IPS-NIHi7 (cell line): Measurements from ENCODE around the gene MED4.

Experiments
- DNase-seq: peaks from one replicate; pipeline ENCODE4 v3.0.0; 2012; ENCODE audit warnings: mixed read lengths; ENCODE audit errors: extremely low spot score

MED4 gene, protein sequence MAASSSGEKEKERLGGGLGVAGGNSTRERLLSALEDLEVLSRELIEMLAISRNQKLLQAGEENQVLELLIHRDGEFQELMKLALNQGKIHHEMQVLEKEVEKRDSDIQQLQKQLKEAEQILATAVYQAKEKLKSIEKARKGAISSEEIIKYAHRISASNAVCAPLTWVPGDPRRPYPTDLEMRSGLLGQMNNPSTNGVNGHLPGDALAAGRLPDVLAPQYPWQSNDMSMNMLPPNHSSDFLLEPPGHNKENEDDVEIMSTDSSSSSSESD

DNA sequence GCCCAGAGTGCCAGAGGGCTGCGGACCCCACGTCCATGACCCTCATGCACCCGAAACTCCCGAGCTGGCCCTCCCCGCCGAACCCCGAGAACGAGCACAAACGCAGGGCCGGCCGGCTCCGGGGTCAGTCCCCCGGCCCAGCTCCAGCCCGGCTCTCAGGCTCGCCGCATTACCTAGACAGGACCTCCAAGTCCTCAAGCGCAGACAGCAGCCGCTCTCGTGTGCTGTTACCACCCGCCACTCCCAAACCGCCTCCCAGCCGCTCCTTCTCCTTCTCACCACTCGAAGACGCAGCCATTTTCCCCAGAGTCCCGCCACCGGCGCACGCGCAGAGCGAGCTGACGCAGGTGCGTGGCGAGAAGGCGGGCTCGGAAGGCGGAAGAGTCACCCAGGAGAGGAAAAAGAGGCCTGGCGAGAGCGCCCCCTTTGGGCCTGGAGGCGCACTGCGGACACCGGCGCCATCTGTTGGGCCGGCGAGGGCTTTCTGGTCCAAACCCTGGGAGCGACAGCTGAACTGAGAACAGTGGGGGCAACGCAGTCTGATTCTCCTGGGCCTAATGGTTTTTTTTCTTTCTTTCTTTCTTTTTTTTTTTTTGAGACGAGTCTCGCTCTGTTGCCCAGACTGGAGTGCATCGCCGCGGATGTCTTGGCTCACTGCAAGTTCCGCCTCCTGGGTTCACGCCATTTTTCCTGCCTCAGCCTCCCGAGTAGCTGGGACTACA is at the start of gene MED4:
MED4 (minus strand) TSS at position 324 of the 722 bp plus-strand sequence; CDS start at position 298, 26 bp downstream.
- peak; percentile 98 for DNase-seq

DNA sequence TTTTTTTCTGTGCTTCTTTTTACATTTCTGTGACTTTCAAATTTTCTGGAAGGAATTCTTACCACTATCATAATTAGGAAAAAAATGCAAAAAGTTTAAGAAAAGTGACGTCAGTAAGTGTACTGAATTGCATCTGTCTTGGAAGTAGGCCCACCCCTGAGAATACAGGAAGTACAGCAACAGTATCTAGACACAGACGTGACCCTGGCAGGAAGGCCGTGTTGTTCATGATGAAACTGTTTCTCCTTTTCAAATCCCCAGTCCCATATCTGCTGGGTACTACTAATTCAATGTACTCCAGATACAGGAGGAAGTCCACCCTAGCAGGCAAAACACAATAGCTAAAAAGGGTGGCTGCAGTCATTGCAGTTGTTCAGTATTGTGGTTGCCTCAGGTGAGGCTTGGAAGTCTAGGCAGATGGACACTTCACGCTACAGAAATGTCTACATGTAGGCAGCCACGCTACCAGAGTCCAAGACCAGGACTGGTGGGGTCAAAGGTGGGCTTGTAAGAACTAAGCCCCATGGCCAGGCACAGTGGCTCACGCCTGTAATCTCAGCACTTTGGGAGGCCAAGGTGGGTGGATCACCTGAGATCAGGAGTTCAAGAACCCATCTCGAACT is 49.6 kb upstream of the MED4 start:
- DNase-seq, result no peak

DNA sequence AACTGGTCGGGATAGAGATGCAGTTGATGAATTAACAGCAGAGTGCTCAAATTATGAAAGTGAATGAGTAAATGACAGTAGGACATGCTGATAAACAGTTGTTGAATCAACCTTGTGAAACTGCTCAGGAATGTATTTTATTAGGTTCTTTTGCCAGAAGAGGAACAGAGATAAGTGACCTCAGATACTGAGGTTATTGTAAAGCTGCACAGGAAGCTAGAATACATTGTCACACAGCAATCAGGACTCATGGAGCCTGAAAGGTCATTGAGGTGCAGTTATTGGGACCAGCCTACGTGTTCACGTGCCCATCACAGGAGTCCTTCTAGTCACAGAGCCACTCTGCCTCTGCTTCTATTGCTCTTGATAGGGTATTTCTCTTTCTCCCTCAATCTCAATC is 47.5 kb upstream of the MED4 start:
- no peak for DNase-seq

DNA sequence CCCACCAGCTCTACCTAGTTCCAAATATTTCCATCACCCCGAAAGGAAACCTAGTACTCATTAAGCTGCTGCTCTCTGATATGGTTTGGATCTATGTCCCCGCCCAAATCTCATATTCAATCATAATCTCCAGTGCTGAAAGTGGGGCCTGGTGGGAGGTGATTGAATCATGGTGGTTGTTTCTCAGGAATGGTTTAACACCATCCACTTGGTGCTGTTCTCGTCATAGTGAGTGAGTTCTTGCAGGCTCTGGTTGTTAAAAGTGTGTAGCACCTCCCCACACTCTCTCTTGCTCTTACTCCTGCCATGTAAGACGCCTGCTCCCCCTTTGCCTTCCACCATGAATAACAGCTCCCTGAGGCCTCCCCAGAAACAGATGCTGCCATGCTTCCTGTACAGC is 43.4 kb upstream of the MED4 start:
- no peak for DNase-seq

DNA sequence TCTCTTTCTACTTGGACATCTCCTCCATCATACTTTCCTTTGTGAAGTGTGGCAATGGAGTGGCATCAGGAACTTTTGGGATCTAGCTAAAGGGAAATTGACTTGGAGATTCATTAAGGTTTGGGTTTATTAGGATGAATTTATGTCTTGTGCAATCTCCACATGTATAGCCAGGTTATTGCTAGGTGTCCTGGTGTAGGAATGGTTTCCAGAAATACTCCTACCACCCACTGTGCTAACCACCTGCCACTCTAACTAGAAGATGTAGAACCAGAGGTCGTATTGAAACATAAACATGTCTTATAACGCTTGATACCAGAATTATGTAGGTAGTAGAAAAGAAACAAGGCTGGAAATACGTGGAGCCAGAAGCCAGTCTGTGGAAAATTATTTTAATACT is 38.1 kb upstream of the MED4 start:
- no peak for DNase-seq

DNA sequence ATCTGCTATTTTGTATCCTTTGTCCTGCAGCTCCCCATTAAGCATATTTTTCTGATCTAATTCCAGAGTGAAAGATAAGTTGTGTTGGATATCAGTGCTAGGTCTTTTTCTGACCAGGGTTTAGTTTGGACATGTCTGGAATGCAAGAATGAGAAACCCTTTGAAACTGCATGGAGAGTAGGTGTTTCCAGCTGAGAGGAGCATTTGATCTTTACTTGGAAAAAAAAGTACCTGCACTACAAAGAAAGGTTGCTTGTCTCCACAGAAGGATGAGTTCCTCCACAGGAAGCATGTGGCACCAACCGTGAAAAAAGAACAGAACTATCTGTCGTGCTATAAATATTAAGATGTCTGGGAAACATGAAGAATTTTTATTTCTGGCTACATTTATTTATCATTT is 36.6 kb upstream of the MED4 start:
- no peak for DNase-seq

DNA sequence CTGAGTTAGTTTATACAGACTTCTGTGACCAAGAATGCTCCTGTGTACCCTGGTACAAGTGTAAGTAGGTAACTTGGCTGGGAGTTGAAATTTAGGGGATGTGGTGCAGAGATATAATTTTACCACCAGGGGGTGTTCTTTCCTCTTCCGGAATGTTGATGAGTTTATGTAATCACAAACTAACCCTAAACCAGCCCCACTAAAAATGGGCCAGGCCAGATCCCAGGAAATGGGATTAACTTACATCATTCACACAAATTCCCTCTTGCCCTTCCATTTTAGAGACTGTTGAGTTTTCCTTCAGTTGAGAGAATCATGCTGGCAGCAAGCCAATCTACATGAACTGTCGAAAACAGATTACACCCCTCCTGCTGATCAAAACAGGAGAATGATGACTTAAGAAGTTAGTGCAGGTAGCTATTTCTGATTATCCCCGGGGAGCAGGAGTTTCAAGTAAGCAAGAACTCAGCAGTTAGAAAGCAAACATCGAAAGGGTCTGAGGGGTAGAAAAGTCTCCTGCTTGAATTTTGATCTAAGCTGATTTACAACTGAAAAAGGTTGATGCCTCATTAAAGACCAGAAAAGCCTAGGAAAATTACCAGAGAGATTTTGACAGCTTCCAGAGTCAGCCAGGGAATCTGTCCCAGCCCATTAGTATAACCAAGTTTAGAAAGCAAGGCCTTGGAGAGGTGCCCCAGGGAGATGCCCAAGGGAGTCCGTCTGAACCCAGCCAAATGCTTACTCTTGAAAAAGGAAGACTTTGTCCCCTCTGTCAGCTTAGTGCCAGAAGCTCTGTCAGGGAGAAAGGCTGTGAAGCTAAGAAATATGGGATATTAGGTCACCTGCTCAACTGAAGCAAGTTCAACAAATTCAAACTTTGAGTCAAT is 32.3 kb upstream of the MED4 start:
- DNase-seq, result peak; percentile 70

DNA sequence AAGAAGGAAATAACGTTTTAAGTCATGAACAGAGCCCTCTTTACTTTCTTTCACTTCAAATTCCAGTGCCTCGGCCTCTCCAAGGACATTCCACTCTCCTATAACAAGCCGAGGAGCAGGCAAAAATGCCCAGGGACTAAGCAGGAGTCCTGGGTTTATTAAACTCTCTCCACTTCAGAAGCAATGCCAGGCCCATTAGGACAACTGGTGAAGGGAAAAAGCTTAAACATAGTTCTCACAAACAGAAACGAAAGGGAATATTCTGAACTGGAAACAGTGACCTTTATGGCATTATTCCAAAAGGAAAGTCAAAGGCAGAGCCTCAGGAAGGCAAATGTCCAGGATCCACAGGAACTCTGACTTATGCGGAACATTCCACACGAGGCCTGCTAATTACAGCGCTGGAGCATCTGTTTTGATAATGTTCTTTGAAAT is 30.9 kb upstream of the MED4 start:
- DNase-seq, result no peak

DNA sequence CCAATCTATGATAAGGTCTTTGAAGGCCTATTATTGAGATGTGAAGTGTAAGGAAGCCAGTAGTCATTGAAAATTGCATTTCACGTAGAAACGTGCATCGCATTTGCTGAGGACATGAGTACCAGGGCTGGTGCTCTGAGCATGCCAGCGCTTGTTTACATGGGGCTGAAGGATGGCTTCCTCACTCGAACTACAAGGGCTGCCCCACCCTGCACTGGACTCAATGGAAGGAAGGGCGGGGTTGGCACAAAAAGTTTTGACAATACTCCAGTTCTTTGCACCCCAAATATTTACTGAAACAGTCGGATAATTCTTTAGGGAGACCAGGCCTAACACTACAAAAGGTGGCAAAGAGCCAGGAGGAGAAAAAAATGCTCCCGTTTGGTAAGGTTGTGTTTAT is 28.9 kb upstream of the MED4 start:
- DNase-seq, result no peak

DNA sequence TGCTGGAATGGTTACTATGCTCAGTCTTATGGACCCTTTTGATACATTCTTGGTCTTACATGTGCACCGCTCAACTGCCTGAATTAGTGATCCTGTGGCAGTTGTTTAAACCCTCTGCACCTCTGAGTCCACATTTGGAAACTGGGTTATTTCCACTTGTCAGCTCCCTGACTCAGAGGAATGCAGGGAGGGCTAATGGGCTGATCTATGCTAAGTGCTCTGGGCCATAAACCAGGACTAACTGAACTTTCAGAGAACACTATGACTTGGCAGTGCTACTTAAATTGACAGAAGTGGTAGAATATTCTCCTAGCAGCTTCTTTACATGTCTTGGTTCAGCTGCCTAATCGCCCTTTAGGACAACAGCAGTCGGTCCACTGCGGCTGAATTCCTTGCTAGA is 26.8 kb upstream of the MED4 start:
- no peak for DNase-seq

DNA sequence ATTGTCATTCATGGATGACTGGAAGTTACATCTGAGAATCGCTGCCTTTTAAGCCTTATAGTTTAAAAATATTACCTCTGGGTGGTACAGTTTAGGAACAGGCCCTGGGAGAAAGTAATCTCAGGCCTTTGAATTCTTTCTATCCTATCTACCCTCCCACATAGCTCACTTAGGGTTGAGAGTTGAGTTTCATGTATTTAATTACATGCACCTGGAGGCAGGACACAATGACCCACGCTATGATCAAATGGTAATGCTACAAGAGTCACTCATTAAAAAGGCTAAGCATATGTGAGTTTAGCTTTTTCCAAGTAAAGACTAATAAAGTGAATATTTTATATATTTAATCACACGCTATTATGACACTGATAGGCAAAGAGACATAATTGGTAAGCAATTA is 25.3 kb upstream of the MED4 start:
- no peak for DNase-seq

DNA sequence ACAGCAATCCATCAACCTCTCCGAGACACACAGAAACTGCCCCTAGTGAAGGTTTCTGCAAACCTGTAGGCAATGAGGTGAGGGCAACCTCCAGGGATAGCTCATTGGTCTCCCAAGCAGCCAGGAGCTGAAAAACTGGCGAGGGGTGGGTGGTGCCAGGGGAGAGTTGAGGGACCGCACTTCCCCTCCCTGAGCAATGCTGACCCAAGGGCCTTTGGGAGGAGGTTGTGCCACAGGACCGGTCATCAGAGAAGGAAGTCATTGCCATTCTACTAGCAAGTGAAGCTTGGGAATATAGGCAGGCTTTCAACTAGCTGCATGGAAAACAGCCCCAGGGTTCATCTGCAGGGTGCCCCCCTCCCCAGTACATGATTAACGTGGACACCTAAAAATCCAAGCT is 23.1 kb upstream of the MED4 start:
- no peak for DNase-seq

DNA sequence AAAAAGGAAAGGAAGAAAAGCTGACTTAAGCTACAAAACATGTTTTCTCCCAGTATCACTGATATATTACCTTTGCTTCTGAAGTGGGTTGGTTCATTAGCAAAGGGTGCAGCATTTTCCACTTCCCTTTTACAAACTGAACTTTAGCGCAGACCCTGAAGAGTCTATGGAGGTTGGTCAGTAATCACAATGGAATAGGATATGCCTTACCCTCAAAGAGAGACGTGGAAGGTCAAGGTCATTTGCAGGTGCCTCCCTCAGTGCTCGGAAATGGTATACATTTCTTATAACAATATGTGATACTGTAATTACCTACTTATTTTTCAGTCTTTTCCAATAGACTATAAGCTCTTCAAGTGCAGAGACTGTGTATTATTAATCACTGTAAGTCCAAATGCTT is 21.9 kb upstream of the MED4 start:
- DNase-seq, result no peak

DNA sequence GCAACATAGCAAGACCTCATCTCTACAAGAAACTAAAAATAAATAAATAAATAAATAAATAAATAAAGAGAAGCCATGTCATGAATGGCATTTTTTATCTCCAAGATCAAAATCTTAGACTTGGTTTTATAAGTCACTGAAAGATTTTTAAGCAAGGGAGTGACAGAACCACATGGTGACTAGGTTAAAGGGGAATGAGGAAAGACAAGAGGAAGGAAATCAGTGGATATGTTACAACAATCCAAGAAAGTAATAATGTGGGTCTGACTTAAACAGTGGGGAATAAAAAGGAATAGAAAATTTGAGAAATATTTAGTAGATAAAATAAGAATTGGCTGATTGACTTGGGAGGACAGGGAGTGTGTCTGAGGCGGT is 18.8 kb upstream of the MED4 start:
- no peak for DNase-seq

DNA sequence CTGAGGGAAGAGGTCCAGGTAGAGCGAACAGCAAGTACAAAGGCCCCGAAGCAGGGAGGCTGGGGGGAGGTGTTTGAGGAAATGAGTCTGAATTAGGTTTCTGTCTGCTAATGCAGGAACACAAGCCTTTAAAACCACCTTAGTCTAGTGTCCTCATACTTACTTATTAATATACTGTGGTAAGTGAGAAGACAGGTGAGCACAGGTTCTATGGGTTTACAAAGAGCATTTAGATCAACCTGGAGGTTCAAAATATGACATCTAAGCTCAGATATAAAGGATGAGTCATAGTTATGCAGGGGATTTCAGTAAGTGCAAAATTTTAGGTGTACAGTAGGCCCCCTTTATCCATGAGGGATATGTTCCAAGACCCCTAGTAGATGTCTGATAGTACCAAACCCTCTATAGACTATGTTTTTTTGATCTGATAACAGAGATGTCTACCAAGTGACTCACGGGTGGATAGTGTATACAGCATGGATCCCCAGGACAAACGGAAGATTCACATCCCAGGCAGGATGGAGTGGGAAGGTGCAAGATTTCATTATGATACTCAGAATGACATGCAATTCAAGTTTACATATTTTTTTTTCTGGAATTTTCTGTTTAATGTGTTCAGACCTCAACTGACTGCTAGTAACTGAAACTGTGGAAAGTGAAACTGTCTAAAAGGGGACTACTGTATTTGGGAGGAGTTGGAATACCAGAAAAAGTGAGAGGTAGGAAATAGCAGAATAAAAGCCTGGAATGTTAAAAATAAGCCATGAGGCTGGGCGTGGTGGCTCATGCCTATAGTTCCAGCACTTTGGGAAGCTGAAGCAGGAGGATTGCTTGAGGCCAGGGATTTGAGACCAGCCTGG is 18.2 kb upstream of the MED4 start:
- DNase-seq, result no peak

DNA sequence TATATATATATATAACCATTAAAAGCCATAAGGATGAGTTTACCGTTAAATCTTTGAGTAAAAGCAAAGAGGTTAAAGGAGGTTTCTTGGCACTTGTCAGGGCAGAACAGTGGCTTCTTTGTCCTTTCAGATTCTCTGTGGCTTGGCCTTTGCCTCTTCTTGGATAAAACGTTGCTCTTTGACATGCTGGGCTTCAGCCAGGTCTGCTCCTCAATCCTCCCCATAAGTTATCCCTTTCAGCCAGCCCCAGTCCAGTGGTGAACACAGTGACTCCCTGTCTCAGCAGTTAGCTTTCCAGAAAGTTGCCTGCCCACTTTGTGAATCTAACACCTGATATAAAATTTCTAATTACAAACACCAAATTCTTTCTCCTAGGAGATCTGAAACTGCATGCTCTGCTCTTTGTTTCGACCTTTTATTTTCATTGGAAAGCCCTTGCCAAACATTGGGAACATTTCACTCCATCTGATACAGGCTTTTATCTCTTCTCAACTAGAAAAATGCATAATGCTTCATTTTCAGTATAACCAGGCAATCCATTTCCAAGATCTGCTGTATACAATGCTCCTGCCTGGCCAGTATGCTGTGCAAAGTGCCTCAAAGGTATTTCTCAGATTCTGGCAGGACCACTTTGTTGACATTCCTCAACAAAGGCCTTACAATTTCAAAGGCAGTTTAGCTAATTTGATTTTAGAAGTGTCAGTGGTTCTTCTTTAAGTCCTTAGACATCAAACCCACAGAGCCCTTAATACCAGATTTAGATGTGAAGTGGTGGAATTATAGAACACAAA is 16.2 kb upstream of the MED4 start:
- no peak for DNase-seq

DNA sequence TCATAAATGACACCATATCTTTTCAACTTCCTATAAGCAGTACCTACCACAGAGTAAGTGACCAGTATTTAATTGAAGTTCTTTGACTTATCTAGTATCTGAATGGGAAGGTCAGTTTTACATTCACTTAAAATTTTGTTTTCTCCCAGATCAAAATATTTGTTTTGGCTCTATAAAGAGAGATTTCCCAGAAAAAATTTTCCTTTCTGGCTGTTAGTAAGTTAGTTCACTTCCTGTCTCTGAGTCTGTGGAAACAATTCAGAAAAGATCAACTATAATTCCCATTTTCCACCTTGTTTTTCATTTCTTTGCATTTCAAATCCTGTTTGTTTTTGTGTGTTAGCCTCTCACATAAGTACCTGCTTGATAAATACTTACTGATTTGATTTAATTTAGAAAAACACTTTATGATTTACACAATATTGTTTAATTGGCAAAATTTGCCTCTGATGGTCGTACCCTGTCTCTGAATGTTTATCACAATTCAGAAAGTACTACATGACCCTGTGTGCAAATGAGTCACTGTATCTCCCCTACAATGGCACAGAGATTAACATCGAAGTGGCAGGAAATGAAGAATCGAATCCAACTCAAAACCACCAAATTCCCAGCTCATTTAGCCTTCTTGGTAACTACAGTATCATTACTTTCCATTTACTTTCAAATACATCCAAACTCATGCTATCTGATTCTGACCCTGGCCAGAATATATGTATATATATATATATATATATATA is 15.4 kb upstream of the MED4 start:
- no peak for DNase-seq

DNA sequence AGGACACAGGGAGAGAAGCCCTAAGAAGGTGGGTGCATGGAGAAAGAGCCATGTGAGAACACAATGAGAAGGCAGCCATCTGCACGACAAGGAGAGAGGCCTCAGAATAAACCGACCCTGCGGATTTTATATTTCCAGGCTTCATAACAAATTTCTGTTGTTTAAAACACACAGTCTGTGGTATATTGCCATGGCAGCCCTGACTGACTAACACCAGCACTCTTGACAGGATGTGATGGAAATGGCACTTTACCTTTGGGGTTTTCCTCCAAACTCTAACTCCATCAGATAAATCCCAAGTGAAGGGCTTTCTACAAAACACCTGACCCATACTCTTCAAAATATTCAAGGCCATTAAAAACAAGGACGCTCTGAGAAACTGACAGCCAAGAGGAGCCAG is 13.2 kb upstream of the MED4 start:
- no peak for DNase-seq

DNA sequence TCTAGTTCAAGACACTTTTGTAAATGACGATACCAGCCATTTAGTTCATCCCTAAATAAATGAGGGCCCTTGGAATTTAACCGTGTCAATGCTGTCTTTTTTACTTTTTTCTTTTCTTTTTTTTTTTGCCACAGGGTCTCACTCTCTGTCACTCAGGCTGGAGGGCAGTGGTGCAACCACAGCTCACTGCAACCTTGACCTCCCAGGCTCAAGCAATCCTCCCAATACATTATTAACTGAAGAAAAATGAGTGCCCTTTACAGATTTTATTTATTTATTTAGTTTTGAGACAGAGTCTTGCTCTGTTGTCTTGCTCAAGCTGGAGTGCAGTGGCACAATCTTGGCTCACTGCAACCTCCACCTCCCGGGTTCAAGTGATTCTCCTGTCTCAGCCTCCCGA is 2.9 kb upstream of the MED4 start:
- no peak for DNase-seq

DNA sequence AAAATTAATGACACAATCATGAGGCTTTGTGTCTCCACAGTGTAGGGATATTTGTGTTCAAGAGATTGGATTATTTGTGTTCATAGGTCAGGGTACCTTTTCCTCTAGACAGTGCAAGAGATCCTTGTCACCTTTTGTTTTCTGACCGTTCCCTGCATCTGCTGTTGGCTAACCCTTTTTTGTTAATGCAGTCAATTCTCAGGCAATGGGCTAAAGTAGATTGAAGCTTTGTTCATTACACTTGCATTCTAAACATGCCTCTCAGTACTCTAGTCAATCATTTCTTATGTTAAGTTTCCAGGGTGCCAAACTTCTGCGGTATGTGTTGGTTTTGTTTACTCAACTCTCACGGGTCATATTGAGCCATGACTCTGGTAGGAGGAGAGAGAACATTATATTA is 1.8 kb upstream of the MED4 start:
- DNase-seq, result no peak
